Activated CD8-positive, alpha-beta memory T cell treated with anti-CD3 and anti-CD28 coated beads for 24 hours (primary cell): ENCODE measurements around the gene ANTKMT.
"Not testable (repeated sequence)": the region's sequence is repeated elsewhere in the genome, so short reads cannot be mapped to it uniquely, and the experiment has no call there.

Experiments
- DNase-seq: peaks from one replicate; pipeline ENCODE4 v3.0.0-alpha.2; 2020

ANTKMT gene

GRCh38 chr16:700684-701584 is 20.0 kb upstream of the ANTKMT start:
- DNase-seq = peak; percentile 85

DNA sequence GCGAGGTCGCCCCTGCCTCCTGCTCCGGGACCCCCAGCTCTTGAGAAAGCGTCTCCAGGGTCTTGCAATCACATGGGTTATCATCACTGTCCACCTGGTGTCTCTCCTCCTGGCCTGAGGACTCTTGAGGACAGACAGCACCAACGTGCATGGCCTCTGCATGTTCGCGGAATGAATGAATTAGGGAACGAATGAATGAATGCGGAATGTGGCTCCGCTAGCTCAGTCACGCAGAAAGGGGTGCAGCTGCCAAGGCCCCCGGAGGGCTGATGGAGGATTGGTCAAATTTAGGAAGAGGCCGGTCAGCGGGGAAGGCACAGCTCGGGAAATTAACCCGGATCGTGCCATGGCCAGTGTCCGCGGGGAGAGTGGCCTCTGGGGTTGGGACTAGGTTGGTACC is 18.6 kb upstream of the ANTKMT start:
- no peak for DNase-seq

- no peak for DNase-seq
Measured at GRCh38 chr16:703406-703805, 17.5 kb upstream of the ANTKMT start.

- no peak for DNase-seq
Measured at GRCh38 chr16:704047-704446, 16.9 kb upstream of the ANTKMT start.

- no peak for DNase-seq
Measured at GRCh38 chr16:704552-705380, 16.2 kb upstream of the ANTKMT start.

DNA sequence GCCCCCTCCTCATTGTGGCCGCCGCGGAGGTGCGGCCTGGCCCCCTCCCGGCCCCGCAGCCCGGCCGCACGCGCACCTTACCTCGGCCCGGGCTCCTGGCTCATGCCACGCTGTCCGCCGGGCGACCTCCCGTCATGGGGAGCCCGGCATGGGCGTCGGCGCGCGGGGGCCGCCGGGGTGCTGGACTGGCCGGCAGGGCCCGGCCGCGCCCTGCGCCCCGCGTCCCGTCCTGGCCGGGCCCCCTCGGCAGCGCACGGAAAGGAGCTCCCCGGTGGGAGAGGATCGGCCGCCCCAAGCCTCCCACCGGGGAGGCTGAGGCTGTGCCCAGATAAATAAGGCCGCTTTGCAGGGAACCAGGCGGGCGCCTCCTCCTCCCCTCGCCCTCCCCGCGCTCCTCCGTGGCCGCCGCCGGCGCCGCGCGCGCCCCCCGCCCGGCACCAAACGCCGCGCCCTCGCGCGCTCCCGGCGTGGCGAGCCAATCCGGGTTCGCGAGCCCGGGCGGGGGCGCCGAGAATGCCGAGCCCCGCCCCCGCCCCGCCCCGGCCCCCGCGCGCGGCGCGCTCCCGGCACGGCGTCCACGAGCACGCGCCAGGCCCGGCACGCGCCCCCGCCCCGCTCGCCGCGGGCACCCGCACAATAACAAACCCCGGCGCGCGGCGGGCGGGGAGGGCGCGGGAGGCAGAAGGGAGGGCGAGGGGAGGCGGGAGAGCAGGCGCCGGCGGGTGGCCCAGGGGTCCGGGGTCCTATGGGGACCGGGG is 15.3 kb upstream of the ANTKMT start, which contains the start of gene FBXL16:
FBXL16 (minus strand) TSS at position 371 of the 758 bp plus-strand sequence. CDS start 8,396 bp downstream, outside the sequence.
- no peak for DNase-seq

DNA sequence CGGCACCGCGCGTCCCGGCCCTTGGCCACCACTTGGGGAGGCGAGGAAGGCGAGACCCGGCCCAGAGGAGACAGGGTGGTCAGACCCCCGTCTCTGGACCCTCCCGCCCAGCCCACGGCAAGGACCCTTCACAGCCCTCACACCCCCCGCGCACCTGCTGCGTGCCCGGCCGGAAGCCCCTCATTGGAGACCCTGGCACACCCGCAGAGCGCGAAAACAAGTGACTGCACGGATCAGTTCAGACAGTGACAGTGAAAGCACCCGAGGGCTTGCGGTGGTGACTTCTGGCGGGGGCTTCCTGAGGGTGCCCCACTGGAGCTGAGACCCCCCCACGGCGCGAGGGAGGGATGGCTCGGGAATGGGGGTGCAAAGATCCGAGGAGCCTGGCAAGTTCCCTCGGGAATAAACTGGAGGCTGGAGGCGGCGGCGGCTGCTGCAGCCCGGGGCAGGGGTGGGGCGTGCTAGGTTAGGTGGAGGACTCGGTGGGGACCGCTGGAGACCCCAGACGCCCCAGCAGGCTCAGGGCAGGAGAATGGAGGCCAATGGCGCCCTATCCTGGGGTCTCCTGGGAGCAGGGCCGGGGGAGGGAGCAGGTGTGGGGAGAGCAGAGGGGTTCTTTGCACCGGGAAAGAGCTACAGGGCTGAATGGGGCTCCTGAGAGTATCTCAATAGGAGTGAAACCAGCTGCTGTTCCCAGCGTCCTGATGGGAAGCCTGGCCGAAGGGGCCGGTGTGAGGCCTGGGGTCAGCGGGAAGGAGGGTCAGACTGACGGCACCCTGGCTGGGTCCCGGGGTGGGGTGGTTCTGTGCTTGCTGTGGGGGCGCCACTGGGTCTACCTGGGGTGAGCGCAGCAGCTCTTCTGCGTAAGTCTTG is 14.5 kb upstream of the ANTKMT start:
- no peak for DNase-seq

DNA sequence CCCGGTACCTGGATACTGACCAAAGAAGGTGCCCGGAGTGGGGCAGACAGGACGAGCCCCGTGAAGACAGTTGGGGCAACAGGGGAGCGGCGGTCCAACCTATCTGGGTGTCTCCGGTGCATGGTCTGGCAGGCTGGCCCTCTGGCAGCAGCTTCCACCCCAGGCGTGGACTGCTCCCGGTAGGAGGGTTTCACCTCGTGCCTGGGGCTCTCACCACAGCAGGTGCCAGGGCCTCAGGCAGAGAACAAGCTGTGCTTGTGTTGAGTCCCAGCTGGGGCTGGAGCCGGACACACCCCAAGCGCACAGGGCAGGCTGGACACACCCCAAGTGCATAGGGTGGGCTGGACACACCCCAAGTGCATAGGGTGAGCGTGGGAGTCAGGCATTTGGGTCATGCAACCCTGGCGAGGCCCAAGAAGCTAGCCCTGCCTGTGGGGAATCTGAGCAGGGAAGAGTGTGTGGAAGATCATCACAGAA is 13.8 kb upstream of the ANTKMT start:
- DNase-seq = no peak

DNA sequence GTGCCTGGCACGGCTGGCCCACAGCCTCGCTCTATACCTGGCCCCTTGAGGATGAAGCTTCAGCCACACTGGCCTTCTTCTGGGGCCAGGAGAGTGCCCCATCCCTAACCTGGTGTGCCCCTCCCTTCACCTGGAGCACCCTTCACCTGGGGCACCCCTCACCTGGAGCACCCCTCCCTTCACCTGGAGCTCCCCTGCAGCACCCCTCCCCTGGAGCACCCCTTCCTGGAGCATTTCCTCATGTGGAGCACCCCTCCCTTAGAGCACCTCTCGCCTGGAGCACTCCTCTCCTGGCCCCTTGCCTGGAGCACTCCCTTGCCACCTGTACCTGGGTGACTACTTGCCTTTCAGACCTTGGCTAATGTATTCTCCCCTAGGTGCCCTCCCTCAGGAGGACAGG is 12.9 kb upstream of the ANTKMT start:
- no peak for DNase-seq

DNA sequence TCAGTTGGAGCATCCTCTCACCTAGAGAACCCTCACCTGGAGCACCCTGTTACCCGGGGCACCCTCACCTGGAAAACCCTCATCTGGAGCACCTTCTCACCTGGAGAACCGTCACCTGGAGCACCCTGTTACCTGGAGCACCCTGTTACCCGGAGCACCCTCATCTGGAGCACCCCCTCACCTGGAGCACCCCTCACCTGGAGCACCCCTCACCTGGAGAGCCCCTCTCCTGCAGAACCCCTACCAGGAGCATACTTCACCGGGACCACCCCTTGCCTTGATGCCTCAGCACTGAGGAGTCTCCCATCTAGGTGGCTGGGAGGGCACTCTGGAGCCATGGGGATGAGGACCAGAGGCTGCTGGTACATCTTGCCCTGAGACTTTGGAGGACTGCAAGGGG is 12.0 kb upstream of the ANTKMT start:
- no peak for DNase-seq

GRCh38 chr16:709566-710499 is 11.1 kb upstream of the ANTKMT start:
- DNase-seq = no peak

GRCh38 chr16:710500-711075 is 10.4 kb upstream of the ANTKMT start:
- DNase-seq = no peak

DNA sequence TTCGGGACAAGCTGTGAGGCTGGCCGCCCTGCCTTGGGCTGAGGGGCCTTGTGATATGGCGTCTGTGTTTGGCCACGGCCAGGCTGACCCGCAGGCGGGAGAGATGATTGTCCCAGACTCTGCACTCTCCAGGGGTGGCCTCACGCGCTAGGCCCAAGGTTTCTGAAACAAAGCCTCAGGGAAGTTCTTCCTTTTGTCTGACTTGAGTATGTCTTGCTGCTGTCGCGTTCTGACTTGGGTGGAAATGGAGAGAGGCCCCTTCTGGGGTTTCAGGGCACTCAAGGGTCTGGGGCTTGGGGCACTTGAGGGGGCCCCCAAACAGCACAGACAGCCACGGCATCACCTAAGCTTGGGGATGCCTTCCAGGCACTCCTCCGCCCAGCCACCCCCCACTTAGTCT is 9.9 kb upstream of the ANTKMT start:
- no peak for DNase-seq

- DNase-seq = peak; percentile 94
Measured at GRCh38 chr16:711548-712320, 9.2 kb upstream of the ANTKMT start.

- not testable (repeated sequence) for DNase-seq
Measured at GRCh38 chr16:712740-713250, 8.2 kb upstream of the ANTKMT start.

DNA sequence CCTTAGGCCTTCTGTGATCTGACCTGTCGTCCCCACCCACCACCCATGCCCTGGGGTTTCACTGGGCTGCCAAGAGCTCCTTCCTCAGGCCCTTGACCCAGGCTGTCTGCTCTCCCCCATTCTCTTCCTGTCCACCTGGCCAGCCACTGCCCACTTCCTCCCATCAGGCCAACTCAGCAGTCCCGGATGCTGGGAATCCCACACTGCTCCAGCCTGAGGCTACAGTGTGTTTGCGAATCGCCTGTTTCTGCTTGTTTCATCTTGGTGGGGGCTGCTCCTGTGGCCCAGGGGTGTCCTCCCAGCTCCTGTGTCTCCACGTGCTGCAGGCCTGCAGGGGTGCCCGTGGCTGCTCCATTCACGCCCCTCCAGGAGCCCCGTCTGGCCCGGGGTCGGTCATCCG is 6.9 kb upstream of the ANTKMT start:
- DNase-seq = no peak

DNA sequence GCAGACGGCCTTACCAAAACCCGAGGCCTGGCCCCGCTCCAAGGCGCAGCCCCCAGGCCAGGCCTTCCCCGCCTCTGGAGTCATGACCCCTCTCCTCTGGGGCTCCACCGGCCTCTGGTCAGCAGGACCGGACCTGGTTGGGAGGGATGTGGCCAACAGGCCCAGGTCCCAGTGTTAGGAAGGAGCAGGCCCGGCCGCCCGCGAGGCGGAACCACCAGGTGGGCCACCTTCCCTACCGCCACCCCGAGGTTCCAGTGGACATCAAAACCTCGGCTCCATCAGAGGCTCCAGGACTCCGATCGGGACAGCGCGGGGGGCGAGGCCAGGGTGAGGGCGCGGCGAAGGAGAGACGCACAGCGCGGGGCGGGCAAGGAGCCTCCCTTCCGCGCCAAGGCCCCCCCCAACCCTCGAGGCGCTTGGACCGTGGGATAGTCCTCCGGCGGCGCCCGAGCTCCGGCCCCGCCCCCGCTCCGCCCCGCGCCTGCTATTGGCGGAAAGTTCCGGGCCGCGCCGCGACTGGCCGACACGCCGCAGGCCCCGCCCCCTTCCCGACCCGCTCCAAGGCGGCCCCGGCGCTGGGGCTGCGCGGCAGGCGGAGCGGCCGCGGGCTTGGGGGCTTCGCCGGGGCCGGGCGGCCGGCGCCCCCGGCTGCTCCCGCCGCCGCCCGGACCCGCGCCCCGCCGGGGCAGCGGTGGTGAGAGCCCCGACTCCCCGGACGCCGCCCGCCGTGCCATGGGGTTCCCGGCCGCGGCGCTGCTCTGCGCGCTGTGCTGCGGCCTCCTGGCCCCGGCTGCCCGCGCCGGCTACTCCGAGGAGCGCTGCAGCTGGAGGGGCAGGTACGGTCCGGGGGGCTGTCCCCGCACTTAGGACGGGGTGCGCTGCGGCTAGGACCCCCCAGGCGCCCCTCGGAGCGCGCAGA is 6.1 kb upstream of the ANTKMT start, which contains the start of gene METRN:
METRN (plus strand) TSS at position 561 of the 919 bp plus-strand sequence; CDS start at position 733, 172 bp downstream.
- DNase-seq = peak; percentile 96
